NCI-H1092 treated with DMSO at 0.1 percent for 48 hours (cell line): ENCODE results near the gene SCGB3A1.

Source experiments
- DNase-seq: peaks from one replicate; lab custom pipeline; 2025; lab: John Stamatoyannopoulos, UW

Gene SCGB3A1

GRCh38 chr5:180604271-180604670, 13.0 kb upstream of the SCGB3A1 start:
- no peak for DNase-seq

- no peak for DNase-seq
Measured at GRCh38 chr5:180603076-180603594, 11.8 kb upstream of the SCGB3A1 start.

DNA sequence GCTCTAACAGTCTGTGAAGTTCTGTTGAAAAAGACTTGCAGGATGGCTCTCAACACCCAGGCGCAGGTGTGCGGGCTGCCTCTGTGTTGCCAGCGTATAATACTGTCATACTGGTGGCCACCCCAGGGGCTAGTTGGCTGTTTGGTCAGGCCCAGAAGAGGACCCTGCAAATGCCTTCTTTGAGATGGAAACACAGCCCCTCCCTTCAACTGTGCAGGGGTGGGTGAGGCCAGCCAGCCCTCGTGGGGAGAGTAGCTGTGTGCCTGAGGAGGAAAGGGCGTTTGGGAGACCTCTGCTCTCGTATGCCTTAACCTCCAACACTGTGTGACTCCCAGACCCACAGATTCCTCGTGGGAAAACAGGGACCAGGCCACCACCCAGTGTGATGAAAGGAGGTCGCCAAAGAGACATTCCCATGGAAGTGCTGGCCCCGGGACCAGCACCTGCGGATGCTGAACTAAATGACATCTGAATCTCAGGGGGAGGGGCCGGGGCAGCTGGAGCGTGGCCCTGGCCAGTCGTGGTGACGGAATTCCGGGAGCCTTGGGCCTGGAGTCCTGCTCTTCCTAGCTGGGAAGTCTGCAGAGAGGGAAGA, 11.3 kb upstream of the SCGB3A1 start:
- no peak for DNase-seq

GRCh38 chr5:180601591-180602480, 10.5 kb upstream of the SCGB3A1 start:
- DNase-seq = no peak

DNA sequence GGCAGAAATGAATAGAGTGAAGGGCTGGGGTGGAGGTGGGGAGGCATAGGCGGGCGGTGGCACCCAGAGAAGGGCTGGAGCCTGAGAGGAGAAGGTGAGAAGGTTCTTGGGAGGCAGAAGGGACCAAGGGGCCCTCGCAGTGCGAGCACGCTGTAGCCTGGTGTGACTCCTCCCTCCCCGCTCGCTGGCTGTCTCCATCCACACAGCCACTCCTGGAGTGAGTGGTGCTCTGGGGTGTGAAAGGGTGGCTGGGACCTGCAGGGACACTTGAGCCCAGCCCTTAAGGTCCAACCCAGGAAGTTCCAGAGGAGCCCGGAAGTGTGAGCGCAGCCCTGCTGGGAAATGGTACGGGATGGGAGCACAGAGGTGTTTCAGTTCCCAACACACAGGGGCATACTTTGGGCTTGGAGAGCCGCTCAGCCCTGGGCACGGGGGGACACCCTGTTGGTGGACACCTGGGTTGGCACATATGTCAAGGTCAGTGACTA, 9.3 kb upstream of the SCGB3A1 start:
- no peak for DNase-seq

DNA sequence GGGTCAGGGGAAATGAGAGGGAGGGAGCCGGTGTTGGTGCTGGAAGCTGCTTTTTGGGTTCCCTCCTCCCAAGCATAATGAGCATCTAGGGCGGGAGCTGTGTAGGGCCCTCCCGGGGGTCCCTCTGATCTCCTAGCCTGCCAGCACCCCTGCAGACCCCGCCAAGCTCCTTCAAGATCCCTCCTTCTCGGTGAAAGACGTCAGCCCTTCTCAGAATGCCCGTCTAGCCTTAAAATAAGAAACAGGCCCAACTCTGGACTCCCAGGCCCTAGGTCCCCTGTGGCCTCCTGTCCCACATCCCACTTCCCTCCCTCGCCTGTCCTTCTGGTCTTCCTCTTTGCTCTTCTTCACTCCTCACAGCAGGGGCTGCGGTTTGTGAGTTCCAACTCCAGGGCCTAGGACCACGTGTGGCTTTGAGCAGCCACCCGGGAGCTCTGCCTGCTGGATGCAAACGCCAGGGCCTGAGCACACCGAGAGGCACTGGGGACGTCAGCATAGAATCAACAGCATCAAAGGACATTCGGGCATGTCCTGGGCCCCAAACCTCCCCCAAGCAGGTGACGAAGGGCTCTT, 8.8 kb upstream of the SCGB3A1 start:
- DNase-seq = no peak

DNA sequence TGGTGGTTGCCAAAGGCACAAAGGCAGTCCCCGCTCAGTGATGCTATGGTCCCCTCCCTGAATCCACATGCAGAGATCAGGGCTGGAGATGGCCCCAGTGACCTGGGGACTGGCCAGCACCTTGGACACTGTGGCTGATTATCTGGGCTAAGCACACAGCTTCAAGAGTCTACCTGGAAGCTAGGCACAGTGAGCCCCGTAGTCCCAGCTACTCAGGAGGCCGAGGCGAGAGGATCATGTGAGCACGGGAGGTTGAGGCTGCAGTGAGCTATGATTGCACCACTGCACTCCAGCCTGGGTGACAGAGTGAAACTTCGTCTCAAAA, 8.3 kb upstream of the SCGB3A1 start:
- no peak for DNase-seq

DNA sequence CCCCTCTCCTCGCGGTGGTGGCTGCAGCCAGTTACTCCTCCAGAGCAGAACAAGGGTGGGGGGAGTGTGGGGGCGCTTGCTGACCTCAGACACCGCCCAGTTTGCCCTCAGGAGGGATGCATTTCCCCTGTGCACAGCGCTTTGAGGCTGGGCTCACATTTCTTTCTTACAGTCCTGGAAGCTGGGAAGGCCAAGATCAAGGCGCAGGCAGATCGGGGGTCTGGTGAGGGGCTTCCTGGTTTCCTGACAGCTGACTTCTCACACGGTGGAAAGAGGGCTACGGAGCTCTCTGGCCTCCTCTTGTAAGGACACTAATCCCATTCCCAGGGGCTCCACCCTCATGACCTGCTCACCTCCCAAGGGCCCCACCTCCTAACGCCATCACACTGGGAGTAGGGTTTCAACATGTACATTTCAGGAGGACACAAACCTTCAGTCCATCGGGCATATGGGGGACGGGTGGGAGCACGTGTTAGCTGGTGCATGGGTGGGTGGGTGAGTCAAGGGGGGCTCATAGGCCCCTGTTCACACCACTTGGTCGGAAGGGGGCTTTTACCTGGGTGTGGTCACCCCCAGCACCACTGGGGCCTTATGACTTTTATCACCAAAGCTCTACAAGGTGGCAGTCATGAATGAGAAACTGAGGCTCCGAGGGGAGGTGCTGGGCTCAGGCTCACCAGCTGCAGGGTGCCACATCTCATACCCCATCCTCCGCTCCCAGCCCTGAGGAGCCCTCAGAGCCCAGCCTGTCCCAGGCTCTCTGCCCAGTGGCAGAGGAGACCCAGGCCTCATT, 7.7 kb upstream of the SCGB3A1 start:
- DNase-seq = no peak

GRCh38 chr5:180598316-180598701, 7.0 kb upstream of the SCGB3A1 start:
- DNase-seq = no peak

DNA sequence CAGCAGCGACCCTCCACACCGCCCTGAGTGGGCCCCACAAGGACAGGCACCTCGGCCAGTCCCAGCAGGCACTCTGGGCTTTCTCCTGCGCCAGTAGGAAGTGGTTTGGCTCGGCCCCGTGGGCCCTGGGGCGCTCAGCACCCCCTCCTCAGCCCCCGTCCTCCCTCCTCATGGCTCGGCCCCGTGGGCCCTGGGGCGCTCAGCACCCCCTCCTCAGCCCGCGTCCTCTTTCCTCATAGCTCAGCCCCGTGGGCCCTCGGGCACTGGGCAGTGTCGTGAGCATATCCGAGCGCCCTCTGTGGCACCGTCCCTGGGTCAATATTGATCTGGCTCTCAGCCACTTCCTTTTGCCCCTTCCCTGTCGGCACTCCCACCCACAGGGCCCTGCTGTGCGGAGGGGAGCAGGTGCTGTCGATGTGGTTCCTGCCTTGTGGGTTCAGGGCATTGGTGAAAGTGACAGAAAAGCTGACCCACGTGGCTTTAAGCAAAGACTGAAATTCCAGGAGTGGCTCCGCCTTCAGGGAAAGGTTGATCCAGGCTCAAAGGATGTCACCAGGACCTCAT, 5.5 kb upstream of the SCGB3A1 start:
- DNase-seq = no peak

DNA sequence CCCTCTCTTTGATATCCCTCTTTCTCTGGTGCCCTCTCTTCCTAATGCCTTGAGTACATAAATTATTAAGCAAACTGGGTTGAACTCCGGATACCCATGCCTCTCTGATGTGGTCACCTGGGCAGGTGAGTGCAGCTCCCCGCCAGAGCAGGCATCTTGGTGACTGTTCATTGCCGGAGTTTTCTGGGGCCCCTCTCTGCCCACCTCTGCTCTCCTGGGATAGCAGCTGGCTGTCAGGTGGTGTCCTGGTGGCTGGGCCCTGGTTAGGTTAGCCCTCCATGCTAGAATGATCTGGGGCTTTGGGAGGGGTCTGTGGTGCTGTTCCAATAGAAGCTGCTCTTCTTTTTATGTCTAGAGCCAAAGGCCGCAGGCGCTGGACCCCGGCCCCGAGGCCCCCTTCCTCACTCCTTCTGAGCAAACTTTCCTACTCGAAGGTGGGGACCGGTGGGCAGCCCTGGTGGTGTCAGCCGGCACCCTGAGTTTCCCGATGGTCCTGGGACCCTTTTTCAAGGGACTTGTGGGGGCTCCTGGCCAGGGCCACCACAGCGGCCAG, 4.9 kb upstream of the SCGB3A1 start:
- no peak for DNase-seq

DNA sequence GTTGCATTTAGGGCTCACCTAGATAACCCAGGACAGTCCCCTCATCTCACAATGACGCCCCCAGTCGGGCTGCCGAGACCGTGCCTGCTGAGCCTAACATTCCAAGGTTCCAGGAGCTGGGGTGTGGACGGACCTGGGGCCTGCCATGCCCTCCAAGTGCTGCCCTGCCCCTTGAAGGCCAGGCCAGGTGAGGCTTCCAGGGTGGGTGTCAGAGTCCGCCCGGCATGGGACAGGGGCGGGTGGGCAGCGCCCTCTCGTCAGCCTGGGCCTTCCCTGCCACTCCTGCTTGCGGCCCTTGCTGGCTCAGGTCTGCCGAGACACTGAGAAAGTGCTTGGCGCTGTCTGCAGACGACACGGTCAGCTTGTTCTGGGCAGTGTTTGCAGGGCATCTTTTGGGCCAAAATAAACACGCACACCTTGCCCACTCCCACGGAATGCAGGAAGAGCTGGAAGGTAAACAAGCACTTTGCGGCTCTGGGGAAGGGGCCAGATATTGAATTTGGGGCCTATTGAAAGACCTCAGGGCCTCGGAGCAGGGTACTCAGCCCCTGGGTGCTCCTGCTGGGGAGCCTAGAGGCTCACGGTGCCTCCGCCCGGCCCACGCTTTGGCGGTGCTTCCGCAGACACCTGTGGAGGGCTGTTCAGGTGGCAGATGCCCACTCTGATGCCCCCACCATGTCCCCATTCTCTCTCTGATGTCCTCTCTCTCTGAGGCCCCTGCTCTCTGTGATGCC, 4.2 kb upstream of the SCGB3A1 start:
- DNase-seq = no peak

DNA sequence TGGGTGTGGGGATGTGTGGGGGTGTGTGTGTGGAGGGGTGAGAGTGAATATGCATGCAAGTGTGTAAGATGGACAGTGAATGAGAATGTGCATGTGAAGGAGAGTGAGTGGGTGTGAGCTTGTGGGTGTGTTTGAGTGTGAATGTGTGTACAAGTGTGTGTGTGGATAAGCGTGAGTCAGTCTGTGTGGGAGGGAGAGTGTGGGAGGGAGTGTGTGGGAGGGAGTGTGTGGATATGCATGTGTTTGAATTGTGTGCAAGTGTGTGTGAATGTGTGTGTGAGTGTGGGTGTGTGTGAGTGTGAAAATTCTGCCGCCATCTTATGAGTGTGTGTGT, 3.7 kb upstream of the SCGB3A1 start:
- DNase-seq = no peak

DNA sequence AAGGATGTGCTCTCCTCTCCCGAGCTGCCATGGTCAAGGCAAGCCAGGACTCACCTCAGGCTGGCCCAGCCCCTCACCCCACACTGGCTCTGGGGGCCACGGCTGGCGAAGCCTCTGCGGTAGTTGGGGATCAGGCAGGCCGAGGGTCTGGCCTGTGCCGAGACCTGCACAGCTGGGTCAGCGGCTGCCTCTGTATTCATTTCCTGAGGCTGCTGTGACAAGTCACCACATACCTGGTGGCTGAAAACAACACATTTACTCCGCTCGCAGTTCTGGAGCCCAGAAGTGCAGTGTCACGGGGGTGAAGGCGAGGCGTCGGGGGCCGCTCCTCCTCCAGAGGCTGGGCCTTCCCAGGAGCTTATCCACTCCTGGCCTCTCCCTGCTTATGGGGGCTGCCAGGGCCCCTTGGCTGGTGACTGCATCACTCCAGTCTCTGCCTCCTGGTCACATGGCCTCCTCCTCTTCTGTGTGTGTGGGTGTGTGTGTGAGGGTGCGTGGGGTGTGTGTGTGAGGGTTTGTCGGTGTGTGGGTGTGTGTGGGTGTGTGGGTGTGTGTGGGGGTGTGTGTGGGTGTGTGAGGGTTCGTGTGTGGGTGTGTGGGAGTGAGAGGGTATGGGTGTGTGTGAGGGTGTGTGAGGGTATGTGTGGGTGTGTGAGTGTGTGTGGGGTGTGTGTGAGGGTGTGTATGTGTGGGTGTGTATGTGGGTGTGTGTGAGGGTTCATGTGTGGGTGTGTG, 3.2 kb upstream of the SCGB3A1 start:
- DNase-seq = no peak

- no peak for DNase-seq
Measured at GRCh38 chr5:180593446-180594206, 2.3 kb upstream of the SCGB3A1 start.

DNA sequence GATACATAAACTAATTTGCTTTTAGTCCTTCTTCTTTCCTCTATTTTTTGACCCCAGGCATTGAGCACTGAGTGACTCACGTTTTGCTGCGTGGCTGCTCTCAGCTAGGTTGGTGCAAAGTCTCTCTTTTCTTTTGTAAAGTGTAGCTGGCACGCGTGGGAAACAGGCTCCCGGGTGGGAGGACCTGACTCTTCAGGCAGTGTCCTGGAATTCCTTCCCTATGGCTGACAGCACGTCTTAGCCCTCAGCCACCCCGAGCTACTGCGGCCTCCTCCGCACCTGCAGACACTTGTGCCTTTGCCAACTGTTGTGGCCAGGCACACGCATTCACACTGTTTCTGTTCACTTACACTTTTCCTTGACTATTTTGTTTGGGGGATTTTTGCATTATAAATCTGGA, 877 bp upstream of the SCGB3A1 start:
- DNase-seq = no peak

- no peak for DNase-seq
Measured at GRCh38 chr5:180590543-180591310, 572 bp downstream of the SCGB3A1 start.

DNA sequence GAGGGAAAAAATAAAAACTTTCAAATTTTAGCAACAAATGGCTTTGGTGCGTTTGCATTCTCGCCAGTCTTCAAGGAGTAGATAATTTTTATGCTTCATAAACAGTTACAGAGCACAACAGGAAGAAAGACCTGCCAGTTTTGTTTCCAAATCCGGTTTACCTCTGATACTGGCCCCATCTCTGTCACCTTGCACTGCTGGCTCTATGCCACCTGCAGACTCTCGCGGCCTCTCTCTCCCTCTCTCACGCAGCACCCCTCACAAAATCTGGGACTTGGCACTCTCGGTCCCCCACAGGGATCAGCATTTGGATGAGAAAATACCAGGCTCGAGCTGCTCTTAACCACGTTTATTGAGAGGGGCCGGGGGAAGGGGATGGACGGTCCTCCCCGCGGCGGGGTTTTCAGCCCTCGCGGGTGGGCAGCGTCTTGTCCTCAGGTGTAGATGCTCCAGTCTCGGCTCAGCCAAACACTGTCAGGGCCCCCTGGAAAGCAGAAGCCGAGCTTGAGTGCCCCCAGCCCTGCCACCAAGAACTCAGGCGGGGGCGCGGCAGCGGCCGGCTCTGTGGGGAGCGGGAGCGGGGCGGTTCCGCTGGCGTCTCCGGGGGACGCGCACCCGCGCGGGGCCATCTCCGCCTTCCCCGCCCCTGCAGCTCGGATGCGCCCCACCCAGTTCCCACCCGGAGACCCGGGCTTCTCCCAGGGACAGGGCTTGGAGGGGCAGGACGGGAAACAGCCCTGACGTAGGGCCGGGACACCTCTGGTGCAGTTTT, 1.3 kb downstream of the SCGB3A1 start:
- DNase-seq = no peak
